Glomerular visceral epithelial cell (primary cell): ENCODE data around the gene SHISA6.

Experiments used
- DNase-seq: peaks from one replicate; pipeline ENCODE4 v3.0.0-alpha.2; 2016; ENCODE audit errors: extremely low spot score

Gene SHISA6

GRCh38 chr17:11582217-11582616, 341.2 kb downstream of the SHISA6 start:
- DNase-seq = no peak

- no peak for DNase-seq
Observed at GRCh38 chr17:11583306-11583992, 342.4 kb downstream of the SHISA6 start.

DNA sequence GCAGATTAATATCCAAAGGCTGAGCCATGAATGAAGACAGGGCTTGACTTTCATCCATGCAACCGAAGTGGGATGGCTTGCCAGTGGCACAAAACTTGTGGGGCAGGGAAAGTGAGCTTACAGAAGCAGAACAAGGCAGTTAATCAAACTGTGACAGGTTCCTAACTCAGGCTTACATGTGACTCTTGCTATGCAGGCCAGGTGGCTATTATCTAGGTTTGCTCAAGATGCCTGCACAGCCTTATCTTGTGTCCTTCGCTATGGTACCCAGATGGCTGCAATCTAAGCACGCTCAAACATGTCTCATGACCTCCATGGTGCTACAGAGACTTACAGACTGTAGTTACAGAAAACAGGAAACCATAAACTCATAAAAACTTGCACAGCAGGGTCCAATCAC, 348.7 kb downstream of the SHISA6 start:
- no peak for DNase-seq

DNA sequence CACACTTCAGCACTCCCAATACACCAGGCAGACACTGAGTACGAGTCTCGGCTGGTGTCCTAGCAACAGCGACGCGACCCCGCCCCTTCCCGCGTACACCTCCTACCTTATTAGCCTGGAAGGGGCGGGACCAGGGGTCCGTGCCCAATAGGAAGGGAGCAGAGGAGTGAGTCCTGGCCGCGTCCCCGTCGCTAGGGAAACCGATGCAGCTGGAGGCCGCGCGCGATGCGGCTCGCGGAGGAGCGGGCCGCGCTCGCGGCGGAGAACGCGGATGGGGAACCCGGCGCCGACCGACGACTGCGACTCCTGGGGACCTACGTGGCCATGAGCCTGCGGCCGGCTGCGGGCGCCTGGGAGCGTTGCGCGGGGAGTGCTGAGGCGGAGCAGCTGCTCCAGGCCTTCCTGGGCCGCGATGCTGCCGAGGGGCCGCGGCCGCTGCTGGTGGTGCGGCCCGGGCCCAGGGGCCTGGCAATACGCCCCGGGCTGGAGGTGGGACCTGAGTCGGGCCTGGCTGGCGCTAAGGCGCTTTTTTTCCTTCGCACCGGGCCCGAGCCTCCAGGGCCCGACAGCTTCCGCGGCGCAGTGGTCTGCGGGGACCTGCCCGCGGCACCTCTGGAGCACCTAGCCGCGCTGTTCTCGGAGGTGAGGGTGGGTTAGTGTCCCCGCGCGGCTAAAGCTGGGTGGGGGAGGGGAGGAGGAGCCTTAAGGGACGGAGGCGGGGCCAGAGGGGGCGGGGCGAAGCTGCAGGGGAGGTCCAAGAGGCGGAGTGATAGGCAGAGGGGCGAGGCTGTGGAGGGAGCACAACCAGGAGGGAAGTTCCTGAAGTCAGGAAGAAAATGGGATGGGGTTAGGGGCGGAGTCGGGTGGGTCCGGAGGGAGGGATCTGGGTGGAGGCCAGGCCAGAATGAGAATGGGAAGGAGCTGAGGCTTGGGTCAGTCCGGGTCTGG, 357.5 kb downstream of the SHISA6 start, which contains the start of gene DNAH9:
DNAH9 (plus strand) TSS at position 197 of the 948 bp plus-strand sequence; CDS start at position 226, 29 bp downstream.
- DNase-seq = no peak

DNA sequence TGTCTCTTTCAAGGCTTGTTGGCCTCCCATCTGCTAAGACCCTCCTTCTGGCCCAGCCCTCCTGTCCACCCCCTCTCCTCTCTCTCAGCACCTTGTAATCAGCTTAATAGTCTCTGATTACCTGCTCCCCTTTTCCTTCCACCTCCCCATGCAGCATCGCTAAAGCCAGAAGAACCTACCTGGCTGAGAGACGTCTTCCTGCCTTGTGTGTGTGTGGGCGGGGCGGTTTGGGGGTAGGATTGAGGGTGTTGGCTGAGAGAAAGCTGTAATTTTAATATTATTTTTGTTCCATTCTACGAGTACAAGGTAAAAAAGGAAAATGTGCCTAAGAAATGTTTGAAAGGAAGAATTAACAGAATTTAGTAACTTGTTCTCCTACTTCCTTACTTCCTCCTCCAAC, 360.6 kb downstream of the SHISA6 start:
- no peak for DNase-seq

DNA sequence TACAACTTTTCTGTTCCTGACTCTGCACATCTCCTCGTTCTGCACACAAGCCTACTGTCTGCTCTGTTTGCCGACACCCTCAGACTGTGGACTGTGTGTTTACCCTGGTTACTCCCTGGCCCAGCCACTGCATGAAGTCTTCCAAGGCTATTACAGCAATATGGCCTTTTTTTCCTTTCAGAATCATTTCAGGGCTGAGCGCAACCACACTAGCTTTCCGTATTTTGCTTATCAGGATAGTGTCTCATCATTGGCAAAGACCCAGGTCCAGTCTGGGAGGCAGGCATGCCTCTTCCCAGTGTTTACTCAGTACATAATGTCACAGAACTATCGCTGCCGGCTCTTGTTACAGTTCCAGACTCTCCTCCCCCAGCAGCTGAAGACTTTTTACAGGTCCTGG, 367.4 kb downstream of the SHISA6 start:
- DNase-seq = no peak

DNA sequence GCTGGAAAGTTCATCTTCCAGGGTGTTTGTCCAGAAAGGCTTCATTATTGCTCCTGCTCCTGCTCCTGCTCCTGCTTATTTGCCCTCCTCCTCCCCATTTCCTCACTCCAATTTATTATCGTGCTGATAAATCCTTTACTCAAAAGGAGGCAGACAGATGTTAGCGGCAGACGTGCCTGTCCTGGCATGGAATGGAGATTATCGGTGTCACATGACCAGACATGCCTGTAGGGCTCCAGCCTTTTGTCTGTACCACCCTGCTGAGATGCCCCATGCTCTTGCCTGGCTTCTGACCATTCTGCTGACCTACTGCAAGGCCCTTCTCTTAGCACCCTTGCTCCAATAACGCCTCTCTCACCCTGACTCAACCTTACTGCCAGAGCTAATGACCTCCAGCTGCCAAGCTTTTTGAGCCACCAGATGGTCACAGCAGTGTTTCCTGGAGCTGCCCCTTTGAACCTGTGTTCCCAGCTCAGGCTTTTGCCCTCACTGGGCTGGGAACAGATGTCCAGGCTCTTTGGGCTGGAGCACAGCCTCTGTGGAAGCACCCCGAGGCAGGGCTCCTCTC, 370.1 kb downstream of the SHISA6 start:
- no peak for DNase-seq

- no peak for DNase-seq
Observed at GRCh38 chr17:11612956-11613355, 371.9 kb downstream of the SHISA6 start.
